Psoas muscle (tissue), 8 donors: ENCODE data around the gene OR5H15. TPM values are rescaled to one million over a fixed set of nuclear protein-coding genes. Genes with fewer than 3 reads are reported as not detected.
"Not testable (repeated sequence)": the region's sequence is repeated elsewhere in the genome, so short reads cannot be mapped to it uniquely, and the experiment has no call there.

ENCODE experiments used
- ATAC-seq, 4 donors: fragments of 200-7000 bp; cut with Tn5 transposase; one replicate each; pipeline ENCODE4 v1.9.1; 2020; ENCODE audit warnings: moderate library complexity in 3 of 4, mild to moderate bottlenecking in 2 of 4
- DNase-seq, 2 donors: peaks; one replicate each; pipeline ENCODE4 v3.0.0-alpha.2; 2020
- H3K27ac ChIP-seq: fragments of 200-600 bp; one replicate; pipeline ENCODE4 v1.8.0; 2022
- H3K27me3 ChIP-seq, 3 donors: fragments of 200-600 bp in 1 of 3; one replicate each; pipeline versions ENCODE4 v1.6.1 to v1.8.0; 2013 to 2022; ENCODE audit warnings: low read length in 2 of 3, mild to moderate bottlenecking in 2 of 3, moderate library complexity in 1 of 3; ENCODE audit not compliant: insufficient read depth in 3 of 3
- H3K36me3 ChIP-seq, 2 donors: fragments of 200-600 bp in 1 of 2; one replicate each; pipeline versions ENCODE4 v1.6.1 to v1.8.0; 2013 to 2022; ENCODE audit warnings: low read depth in 1 of 2, mild to moderate bottlenecking in 1 of 2, moderate library complexity in 1 of 2; ENCODE audit not compliant: insufficient read depth in 1 of 2
- H3K4me1 ChIP-seq: fragments of 200-600 bp; one replicate; pipeline ENCODE4 v1.8.0; 2022
- H3K4me3 ChIP-seq: fragments of 200-600 bp; one replicate; pipeline ENCODE4 v1.8.0; 2022; ENCODE audit warnings: mild to moderate bottlenecking
- H3K9me3 ChIP-seq: fragments of 200-600 bp; one replicate; pipeline ENCODE4 v1.8.0; 2022
- WGBS, 3 donors: extraction: QIAGEN DNeasy Blood & Tissue Kit; methylation state at CpG; one replicate each; pipeline versions ENCODE4 v1.1.6 to v1.1.7; 2013; 5-methylcytosine and 5-hydroxymethylcytosine counted together
- intact Hi-C, 2 donors: fragments of 100-400 bp; cut with DNase I; formaldehyde crosslinking; loops; one replicate each; pipeline versions ENCODE4 v1.11.0 to v1.14.2; 2022
- long read RNA-seq, 2 donors: library from polyadenylated mRNA; unstranded; transcript quantifications; one replicate each; pipeline ENCODE4 v2.0.0, GENCODE V29; 2021
- polyA plus RNA-seq, 3 donors: library from polyadenylated mRNA; stranded (reverse); fragments of 200-250 nt; gene quantifications; one replicate each; pipeline ENCODE4 v1.2.3, GENCODE V29; 2013
- total RNA-seq, 4 donors: library from RNA; stranded (reverse); fragmentation: NEBNext Ultra II Directional in 2 of 4; extraction: Animal tissue kit (Norgen Biotek cat#: 25700) in 2 of 4; gene quantifications; one replicate each; pipeline versions ENCODE4 v1.2.1 to v1.2.4, GENCODE V29; 2021 to 2023
- TF ChIP-seq, protein P1 (sequence below): fragments of 200-600 bp; IDR thresholded peaks from one replicate; pipeline ENCODE4 v1.8.0; 2022; ENCODE audit warnings: antibody characterized with exemption
- donor health status: healthy with polysubstance abuse.
- donor health status: DM: no; HTN: no; CAD: no; lungs with moderate emphysema.
- donor health status: Bipolar disorder and iron deficiency.
- donor health status: healthy.
- donor health status: DM: yes; HTN: yes; CAD: no.
- donor health status: DM: no; HTN: no; CAD: no.
- donor health status: DM: no; HTN: no; CAD: no.
- donor health status: DM: yes; HTN: yes; CAD: no.

Gene OR5H15
- total RNA-seq (not detected), polyA plus RNA-seq (under 1 TPM in 1 of 3 donors, not detected in 2; 0.08 TPM)
- long read RNA-seq, donor 1: 0 reads
- long read RNA-seq, donor 2: 0 reads

DNA sequence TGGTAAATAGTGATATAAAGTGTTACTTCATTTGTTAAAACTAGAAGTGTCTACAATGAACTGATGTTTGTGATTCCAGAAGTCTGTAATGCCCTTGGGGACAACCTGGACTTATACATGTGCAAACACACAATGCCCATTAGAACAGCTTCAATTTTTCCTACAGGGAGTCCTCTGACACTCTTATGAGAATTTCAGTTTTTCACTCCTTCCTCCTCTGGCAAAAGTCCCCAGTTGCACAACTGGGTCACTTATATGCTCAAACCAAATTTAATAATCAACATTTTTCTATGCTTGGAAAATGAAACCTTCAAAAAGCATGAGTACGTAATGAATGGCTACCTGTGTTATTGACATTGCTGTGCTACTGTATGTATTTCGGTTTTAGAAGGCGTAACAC, at the start of gene OR5H15:
Gene OR5H15 (plus strand): TSS at position 301 of the 400 bp plus-strand sequence. CDS start 2,004 bp downstream, outside the sequence.
- Histone ChIP-seq H3K27me3 (no peaks in the 10 kb centered on the region), H3K9me3 (no peaks in the 10 kb centered on the region), H3K36me3 (no peaks in the 10 kb centered on the region), H3K27ac (no peak within 1 kb of the TSS), H3K4me3 (no peak within 1 kb of the TSS), H3K4me1 (no peaks in the 10 kb centered on the region)
- ATAC-seq (no peak), DNase-seq (no peak)
- WGBS, 3 donors: 92 to 94% (median 94%) methylated on average over 3 of the region's 3 CpGs
- TF ChIP-seq, protein P1, sequence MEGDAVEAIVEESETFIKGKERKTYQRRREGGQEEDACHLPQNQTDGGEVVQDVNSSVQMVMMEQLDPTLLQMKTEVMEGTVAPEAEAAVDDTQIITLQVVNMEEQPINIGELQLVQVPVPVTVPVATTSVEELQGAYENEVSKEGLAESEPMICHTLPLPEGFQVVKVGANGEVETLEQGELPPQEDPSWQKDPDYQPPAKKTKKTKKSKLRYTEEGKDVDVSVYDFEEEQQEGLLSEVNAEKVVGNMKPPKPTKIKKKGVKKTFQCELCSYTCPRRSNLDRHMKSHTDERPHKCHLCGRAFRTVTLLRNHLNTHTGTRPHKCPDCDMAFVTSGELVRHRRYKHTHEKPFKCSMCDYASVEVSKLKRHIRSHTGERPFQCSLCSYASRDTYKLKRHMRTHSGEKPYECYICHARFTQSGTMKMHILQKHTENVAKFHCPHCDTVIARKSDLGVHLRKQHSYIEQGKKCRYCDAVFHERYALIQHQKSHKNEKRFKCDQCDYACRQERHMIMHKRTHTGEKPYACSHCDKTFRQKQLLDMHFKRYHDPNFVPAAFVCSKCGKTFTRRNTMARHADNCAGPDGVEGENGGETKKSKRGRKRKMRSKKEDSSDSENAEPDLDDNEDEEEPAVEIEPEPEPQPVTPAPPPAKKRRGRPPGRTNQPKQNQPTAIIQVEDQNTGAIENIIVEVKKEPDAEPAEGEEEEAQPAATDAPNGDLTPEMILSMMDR: no peak
- intact Hi-C loops: no loop called here

DNA sequence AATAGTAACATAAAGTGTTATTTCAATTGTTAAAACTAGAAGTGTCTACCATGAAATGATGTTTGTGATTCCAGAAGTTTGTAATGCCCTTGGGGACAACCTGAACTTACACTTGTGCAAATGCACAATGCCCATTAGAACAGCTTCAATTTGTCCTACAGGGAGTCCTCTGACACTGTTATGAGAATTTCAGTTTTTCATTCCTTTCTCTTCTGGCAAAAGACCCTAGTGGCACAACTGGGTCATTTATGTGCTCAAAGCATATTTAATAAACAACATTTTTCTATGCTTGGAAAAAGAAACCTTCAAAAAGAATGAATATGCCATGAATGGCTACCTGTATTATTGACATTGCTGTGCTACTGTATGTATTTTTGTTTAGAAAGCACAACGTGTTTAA, 36.1 kb upstream of the OR5H15 start, which contains the start of gene OR5H1:
Gene OR5H1 (plus strand): TSS at position 301 of the 400 bp plus-strand sequence. CDS start 1,977 bp downstream, outside the sequence.
- TF ChIP-seq, protein P1: no peak
- 67 to 87% (median 73%) methylated on average over 1 of the region's 1 CpG for WGBS, 3 donors
- H3K9me3 ChIP-seq: no peaks in the 10 kb centered on the region

DNA sequence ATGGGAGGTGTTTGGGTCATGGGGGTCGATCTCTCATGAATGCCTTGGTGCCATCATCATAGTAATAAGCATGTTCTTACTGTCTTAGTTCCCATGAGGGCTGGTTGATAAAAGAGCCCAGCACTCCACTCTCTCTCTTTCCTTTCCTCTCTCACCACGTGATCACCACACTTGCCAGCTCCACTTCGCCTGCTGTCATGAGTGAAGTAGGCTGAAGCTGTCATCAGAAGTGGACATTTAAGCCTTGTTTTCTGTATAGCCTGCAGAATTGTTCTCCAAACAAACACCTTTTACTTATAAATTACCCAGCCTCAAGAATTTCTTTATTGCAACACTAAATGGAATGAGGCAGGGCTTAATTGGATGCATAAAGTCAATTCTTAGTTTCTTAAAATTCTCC, 29.9 kb upstream of the OR5H15 start:
- intact Hi-C loops: no loop called here
- ATAC-seq (no peak), DNase-seq (no peak)
- TF ChIP-seq, protein P1: no peak
- Histone ChIP-seq H3K4me1 (no peaks in the 10 kb centered on the region), H3K9me3 (no peaks in the 10 kb centered on the region), H3K4me3 (no peak overlapping the region), H3K36me3 (no peaks in the 10 kb centered on the region), H3K27me3 (no peaks in the 10 kb centered on the region), H3K27ac (no peak overlapping the region)
- 52 to 62% (median 60%) methylated on average over 3 of the region's 3 CpGs for WGBS, 3 donors

More for the DNA sequence above, 36.1 kb upstream of the OR5H15 start, which contains the start of gene OR5H1:
- DNase-seq: no peak
- no peak for ATAC-seq
- Histone ChIP-seq H3K36me3 (no peaks in the 10 kb centered on the region), H3K4me3 (no peak within 1 kb of the TSS), H3K27ac (no peak within 1 kb of the TSS), H3K27me3 (no peaks in the 10 kb centered on the region), H3K4me1 (no peaks in the 10 kb centered on the region)
- intact Hi-C loops: no loop called here

GRCh38 chr3:98137826-98138557, 28.5 kb upstream of the OR5H15 start:
- WGBS, 3 donors: 83 to 85% (median 83%) methylated on average over 22 to 23 of the region's 23 CpGs
- intact Hi-C loops, H3K27me3 ChIP-seq, H3K27ac ChIP-seq, H3K36me3 ChIP-seq, H3K4me3 ChIP-seq, H3K4me1 ChIP-seq, DNase-seq, ATAC-seq, H3K9me3 ChIP-seq: not testable (repeated sequence)

DNA sequence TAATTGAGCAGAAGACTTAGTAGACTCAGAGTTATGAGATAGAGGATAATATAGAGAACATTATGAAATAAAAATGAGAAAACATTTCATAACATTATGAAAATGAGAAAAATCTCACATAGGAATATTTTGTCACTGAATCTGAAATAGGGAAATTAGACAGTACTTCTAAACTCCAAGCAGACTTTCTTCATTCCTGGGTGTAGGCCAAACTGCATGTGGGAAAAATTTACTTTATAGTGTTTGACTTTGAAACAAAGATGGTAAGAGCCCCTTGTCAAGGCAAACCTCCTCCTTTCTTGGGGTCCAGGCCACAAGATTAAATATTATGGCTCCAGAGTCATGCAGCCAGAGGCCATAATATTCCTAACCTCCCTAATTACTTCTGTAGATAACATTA, 26.0 kb upstream of the OR5H15 start:
- TF ChIP-seq, protein P1: no peak
- intact Hi-C loops: no loop called here
- H3K4me3 ChIP-seq: no peak overlapping the region

More for the DNA sequence above, 26.0 kb upstream of the OR5H15 start:
- no peaks in the 10 kb centered on the region for H3K9me3 ChIP-seq
- H3K36me3 ChIP-seq: no peaks in the 10 kb centered on the region
- H3K27me3 ChIP-seq: no peaks in the 10 kb centered on the region
- no peak overlapping the region for H3K27ac ChIP-seq
- ATAC-seq (no peak), DNase-seq (no peak)
- H3K4me1 ChIP-seq: no peaks in the 10 kb centered on the region
